ENCODE data around the gene ARHGAP10. TPM values are rescaled to one million over a fixed set of nuclear protein-coding genes. Genes with fewer than 3 reads are reported as not detected.

Gene ARHGAP10
- total RNA-seq, 1 experiment from 2014 or later: 10.3 TPM

DNA sequence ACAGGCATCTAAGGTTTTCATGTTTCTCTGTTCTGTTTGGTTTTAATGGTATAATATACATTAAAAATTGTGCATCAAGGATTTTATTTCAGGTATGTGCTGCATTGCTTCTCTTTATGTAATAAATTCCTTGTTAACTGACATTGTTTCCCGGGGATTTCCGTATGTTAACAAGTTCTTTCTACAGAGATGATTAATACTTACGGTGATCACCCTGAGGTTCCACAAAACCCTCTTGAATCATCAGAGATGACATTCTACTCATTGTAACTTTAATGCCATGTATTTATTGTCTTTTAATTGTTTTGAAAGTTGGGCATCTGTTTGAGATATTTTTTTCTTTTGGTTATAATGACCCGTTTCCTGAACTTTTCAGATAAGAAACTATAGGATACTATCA, 37.5 kb downstream of the ARHGAP10 start:
- no peak for DNase-seq (ENCODE audit: low spot score)

DNA sequence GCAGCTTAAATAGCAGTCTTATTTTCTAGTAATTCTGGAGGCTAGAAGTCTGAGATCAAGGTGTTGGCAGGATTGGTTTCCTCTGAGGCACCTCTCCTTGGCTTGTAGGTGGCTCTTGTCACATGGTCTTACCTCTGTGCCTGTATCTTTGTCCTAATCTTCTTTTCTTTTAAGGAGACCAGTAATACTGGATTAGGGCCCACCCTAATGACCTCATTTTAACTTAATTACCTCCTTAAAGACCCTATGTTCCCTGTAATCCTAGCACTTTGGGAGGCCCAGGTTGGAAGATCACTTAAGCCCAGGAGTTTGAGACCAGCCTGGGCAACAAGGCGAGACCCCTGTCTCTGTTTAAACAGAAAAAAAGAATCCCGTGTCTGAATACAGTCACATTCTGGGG, 38.9 kb downstream of the ARHGAP10 start:
- DNase-seq (ENCODE audit: low spot score): no peak

DNA sequence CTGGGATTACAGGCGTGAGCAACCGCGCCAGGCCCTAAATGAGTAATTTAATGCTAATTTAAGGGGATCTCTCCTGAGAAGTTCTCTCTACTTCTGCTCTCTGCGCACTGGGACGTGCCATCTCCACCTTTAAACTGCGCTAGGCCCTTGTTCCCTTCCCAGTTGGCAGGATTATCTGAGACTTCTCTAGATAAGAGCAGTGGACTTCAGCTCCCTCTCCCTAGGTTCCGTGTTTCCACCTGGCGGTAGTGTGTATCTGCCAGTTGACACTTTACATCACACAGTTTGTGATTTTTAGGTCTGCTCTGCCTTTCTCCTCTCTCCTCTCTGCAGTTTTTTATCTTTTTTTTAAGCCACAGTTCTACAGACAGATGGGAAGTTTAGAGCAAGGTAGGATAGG, 40.2 kb downstream of the ARHGAP10 start:
- DNase-seq (ENCODE audit: low spot score): no peak

DNA sequence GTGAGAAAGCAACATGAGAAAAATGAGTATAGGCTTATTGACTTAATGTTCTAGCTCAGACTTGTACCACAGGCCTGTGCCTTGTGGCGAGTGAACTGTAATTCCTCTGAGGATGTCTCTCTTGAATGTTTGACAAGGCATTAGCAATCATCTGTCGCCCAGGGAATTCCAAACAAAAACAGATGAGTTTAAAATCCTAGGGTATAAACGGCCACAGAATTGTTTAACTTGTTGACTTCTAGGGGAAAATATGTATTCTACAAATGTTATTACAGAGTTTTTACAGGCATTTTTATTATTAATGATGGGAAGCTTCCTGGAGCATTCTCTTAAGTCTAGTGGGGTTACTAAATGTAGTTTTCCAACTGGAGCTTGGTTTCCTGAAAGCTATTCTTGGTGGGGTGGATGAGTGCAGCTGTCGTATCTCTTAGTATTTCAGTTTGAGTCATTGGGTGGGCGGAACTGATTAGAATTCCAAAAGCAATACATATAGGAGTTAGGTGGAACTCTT, 40.6 kb downstream of the ARHGAP10 start:
- DNase-seq (ENCODE audit: low spot score): no peak

DNA sequence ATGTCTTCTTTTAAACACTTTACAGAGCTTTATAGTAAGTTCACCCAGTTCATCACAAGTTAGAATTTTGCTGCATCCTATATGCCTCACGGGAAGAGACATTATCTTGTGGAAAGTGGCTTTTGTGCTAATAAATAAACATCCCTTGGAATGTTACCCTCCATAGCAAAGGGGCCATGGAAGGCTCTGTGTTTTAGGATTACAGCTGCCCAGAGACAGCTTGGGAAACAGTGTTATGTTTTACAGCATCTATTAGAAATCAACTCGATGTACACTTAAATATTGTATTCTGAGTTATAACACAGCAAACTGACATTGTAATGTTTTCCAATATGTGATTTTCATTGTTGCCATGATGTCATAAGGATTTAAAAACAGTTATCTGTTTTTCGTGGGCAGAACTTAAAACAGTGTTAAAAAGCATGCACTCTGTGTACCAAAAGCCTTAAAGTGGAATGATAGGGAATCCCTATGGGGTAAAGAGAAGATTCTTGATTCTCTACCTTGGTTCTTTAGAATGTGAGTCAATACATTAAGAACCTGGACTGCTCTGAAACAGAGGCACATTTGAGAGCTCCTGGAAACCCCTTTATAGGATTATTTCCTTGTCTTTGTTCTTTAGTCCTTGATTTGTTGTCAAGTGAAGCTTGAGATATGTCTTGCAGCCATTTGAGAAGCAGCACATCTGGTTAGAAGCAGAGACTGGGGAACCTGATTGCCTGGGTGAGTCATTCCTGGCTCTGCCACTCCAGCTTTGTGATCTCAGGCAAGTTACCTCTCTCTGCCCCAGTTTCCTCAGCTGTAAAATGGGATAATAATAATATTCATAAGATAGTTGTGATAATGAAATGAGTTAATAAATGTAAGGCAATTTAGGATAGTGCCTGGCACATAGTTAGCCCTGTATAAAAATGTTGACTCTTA, 41.6 kb downstream of the ARHGAP10 start:
- no peak for DNase-seq (ENCODE audit: low spot score)

DNA sequence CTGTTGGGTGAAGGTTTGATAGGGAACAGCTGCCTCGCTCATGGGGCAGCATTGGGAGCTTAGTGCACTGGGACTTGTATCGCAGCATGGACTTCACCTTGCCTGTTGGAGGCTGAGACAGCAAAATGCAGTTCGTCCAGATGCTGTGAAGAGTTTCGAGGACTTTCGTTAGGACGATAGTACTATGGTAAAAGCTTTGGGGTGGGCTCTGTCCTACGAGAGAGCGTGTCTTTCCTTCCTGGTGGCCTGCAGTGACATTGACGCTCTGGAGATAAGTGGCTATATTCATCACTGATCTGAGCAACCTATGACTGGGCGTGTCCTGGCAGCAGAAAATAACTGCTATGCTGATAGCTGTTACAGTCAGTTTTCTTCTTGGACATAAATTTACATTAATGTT, 44.8 kb downstream of the ARHGAP10 start:
- DNase-seq (ENCODE audit: low spot score): no peak

DNA sequence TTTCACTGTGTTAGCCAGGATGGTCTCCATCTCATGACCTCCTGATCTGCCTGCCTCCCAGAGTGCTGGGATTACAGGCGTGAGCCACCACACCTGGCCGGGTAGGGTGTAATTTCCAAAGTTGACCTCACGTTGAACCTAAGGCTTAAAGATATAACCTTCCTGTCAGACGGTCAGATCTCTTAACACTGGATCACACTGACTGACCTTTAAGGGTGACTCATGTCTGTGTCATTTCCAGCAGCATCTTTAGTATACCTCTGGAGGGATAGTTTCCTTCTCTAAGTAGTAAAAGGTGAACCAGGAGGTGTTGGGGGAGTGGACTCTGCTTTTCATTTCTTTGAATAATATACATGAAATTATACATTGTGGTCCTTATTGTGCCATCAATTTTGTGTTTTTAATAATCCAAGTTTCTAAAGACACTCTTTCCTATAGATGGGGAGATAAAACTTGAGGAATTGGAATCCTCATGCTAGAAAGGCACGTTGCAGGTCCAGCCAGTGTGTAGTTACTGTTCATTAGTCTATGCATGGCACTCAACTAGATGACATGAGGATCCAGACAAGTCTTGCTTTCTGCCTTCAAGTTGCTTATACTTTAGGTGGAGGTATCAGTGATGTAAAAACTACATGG, 45.7 kb downstream of the ARHGAP10 start:
- no peak for DNase-seq (ENCODE audit: low spot score)

DNA sequence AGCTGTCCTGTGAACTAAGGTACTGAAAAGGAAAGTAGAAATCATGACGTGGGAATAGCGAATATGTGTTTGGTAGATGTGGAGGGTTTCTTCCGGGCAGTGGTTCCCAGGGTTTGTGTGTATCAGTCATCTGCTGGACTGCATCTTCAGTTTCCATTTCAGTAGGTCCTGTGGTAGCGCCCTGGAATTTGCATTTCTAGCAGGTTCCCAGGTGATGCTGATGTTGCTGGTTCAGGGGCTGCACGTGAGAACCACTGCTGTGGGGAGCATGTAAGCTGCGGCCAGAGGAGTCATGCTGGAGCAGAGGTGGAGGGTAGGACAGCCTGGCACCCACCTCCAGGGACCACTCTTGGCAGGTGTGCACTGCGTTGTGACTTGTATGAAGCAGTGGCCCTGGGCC, 47.1 kb downstream of the ARHGAP10 start:
- DNase-seq (ENCODE audit: low spot score): no peak

DNA sequence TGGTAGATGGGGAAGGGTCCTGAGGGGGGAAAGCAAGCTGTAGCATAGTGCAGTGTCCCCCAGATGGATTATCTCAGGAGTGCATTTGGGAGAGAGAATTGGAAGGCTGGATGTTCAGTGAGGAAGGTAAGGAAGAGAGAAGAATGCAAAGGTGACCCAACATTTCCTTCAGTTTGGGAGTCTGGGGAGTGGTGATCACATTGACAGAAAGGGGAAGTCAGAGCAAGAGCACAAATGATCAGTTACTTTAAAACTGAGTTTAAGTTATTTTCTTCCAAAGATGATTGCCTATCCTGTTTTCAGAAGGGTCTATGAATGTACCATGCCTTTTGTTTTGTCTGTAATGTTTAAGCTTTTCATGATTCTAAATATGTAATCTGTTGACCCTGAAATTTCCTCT, 47.6 kb downstream of the ARHGAP10 start:
- no peak for DNase-seq (ENCODE audit: low spot score)

DNA sequence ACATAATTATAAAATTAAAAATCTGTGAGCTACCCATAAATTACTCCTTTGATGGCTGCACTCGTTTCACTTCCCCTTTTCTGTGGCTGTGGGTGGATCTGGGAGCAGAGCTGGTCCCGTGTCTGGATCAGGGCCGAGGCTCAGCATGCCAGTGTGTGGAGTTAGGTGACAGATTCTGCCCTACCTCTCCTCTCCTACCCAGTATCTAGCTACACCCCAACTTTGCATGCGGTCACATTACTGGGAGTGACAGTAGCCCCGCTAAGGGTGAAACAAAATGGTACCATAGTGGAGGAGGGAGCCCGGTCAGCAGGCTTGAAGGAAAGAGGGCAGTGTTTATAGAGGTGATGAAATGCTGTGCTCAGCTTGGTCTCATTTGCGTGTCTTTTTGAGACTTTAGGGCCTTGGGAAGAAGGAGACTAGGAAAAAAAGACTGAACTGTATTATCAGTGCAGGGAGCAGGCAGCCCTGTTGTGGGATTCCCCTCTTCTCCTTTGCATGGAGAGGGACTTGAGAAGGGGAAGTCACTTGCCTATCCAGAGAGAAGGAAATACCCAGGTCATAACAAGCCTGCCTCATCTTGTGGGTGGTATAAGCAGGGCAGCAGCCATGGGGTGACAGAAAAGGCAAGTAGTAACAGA, 48.4 kb downstream of the ARHGAP10 start:
- DNase-seq (ENCODE audit: low spot score): no peak

DNA sequence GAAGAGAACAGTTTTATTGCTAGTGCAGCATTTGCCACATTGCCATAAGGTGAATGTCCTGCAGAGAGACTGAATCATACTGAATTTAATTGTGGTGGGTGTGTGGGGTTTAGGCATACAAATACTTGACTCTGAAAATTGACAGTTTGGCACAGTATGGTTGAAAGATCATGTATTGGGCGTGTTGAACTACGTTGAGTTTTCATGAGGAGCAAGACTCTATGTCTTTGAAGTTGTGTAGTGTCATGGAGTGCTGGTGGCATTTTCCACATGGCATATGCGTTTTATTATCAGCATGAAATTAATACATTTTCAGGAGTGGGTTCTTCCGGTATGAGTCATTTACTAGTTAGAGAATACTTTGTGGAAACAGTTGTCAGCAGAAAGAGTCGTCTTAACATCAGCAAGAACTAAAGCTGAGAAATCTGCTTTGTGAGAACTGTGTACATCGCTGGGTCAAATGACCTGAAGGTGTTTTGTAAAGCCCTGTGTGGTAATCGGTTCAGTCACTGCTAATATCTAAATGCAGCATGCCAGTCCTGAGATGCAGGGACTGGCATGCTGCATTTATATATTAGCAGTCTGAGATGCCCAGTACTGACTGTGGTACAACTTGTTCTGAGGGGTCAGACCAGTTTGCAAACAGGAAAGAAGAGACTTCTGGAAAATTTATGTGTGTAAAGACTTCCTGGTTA, 50.3 kb downstream of the ARHGAP10 start:
- no peak for DNase-seq (ENCODE audit: low spot score)

DNA sequence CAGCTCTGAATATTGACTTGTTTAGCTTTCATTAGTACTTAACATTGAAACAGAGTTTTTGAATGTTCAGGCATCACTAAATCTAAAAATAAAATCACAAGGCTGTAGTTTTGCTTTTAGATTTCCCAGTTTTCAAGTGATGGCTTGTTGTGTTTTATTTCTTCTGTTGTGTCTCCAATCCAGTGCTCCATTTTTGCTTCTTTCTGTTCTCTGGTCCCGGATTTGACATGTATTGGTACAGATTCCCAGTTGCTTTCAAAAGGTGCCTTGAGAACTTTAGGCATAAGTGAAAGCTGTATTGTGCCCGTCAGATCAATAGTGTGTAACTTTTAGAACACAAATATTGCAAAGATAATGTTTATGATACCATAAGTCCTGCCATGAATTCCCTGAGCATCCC, 53.2 kb downstream of the ARHGAP10 start:
- DNase-seq (ENCODE audit: low spot score): no peak

DNA sequence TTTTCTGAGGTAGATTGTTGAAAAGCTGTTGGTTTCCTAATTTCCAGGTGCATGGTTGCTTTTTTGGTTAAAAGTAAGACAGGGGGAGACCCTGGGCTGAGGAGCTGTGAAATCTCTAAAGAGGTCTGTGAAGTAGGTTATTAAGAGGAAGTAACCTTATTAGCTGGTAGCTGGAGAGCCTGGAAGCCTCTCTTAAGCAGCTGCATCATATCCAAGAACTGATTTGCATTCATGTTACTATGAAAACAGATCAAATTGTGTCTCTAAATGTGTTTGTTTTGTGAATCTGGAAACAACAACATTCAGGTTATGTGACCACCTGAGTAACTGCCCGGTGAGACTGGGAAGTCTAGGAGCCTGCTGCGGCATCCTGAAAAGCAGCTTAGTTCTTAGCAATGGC, 54.1 kb downstream of the ARHGAP10 start:
- no peak for DNase-seq (ENCODE audit: low spot score)

DNA sequence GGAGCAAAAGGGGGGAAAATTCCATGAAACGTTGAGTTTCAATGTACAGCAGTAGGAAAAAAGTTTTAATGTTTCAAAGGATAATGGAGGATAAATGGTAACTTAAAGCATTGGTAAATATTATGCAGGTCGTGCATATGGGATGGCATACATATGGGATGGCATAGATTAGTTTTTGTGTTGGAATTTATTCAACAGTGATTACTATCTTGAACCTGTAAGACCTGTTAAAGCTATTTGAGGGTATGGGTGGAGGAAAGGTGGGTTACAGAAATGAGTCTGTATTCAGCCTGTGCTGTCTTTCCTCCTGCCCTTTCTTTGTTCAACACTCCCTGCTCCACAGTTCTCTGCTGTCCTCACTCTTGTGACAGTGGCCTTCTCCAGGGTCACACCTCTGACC, 54.6 kb downstream of the ARHGAP10 start:
- DNase-seq (ENCODE audit: low spot score): no peak

DNA sequence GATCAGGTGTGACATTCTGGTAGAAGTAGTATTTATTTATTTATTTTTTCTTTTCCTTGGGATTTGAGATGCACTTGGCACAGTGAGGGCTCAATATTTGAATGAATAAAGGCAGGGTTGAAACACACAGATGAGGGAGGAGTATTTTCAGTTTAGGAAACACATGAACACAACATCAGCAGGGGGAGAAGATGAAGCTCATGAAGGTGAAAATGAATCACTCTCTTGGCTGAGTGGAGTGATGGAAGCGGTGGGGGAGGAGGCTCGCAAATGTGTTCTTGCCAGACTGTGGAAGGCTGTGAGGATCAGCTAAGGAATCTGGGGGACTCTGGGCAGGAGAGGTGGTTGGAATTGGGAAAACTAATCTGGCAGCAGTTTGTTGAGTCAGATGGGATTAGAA, 55.3 kb downstream of the ARHGAP10 start:
- no peak for DNase-seq (ENCODE audit: low spot score)

DNA sequence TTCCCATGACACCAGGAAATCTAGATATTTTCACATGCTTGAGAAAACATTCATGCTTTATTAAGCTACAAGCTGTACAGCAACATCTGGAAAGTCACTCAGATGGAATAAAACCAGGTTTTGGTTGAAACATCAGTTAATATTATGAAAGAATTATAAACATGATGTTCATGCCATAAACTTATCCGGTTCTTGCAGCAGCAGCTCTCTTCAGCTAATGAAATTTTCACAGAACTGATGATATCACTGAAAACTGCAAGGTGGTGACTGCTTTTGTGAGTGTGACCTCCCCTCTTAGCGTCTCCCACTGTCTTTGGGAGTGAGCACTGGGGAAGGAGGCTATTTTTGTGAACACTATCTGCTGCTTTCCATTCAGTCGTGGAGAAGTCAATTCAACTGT, 56.9 kb downstream of the ARHGAP10 start:
- DNase-seq (ENCODE audit: low spot score): no peak

DNA sequence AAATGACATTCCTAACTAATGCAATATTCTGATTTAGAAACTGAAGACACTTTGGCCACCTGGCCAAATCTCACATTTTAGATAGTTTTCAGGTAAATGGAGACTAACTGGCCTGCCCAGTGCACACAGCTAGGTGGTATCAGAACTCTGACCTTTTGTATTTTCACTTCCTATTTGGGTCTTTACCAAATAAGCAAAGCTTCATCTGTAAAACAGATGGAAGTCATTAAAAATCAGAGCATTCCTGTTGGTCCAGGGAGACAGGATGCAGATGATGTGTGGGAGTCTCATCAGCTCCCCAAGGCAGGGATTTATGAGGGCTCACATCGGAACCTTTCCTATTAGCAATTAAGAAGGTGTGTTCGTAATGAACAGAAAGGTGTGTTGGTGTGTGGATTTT, 57.7 kb downstream of the ARHGAP10 start:
- no peak for DNase-seq (ENCODE audit: low spot score)

DNA sequence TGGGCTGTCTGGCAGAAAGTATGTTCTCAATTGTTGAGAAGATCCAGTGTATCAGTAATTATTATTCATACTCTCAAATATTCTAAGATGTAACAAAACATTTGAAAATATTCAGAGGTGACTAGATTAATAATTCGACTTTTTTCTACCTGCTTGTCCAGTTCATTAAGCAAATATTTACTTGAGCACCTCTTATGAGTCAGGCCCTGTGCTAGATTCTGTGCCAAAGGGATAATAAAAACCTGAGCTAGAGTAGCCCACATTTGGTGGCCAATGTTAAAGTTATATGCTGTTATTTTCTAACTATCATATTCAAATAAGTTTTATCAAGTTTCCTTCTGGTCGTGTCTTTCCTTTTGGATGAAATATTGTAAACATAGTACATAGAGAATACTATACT, 58.5 kb downstream of the ARHGAP10 start:
- DNase-seq (ENCODE audit: low spot score): no peak

DNA sequence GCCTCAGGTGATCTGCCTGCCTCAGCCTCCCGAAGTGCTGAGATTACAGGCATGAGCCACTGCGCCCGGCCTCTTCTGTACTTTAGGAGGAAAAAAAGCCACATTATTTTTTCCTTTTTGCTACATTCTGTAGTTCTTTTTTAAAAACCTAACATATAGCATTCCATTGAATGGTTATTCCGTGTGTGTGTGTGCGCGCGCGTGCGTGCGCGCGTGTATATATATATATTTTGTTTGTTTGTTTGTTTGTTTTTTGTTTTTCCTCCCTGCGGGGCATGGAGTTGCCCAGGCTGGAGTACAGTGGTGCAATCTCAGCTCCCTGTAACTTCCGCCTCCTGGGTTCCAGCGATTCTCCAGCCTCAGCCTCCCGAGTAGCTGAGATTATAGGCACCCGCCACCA, 59.5 kb downstream of the ARHGAP10 start:
- no peak for DNase-seq (ENCODE audit: low spot score)

DNA sequence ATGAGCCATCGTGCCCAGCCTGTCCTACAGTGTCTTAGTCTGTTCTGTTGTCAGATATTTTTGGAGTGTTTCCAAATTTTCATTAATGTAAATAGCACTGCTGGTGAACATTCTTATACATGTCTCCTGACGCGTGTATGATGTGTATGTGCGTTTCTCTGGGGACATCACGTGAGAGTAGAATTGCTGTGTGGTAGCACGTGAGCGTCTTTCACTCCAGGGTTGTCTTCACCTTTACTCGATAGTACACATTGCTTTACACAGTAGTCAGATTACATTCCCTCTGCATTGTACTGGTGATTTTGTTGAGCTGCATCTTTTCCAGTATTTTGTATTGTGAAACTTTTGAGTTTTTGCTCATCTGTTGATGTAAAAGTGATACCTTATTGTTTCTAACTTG, 60.0 kb downstream of the ARHGAP10 start:
- DNase-seq (ENCODE audit: low spot score): no peak

DNA sequence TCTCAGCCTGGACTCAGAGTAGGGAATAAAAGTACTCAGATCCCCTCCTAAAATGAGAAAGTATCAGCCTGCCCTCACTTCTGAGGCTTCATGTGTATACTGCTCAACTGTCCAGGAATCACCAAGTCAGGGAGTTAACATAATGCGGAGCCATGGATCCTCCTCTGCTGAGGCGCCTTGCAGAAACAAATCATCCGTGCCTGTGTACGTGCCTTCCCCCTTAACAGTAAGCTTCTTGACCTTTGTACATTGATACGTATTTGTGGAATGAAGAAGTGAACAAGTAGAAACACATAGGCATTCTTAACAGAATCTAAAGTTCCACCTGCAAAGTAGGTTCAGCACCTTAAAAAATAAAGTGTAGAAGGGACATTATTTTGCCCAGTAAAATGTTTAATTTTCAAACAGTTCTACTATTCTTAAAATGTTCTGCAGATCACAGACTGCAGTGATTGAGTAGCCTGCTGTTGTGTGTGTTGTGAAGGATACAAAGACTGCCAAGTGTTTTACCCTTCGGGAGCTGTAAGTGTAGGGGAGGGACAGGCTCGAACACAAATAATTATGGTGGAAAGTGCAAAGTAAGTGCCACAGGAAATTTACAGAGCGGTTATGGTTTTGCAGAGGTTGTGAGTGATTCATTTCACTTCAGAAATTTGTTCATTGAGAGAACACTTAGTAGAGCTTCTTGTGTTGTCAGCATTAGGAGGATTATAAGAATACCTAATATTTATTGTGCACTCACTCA, 61.9 kb downstream of the ARHGAP10 start:
- no peak for DNase-seq (ENCODE audit: low spot score)
